ENCODE results near the gene MTTP.

DNA sequence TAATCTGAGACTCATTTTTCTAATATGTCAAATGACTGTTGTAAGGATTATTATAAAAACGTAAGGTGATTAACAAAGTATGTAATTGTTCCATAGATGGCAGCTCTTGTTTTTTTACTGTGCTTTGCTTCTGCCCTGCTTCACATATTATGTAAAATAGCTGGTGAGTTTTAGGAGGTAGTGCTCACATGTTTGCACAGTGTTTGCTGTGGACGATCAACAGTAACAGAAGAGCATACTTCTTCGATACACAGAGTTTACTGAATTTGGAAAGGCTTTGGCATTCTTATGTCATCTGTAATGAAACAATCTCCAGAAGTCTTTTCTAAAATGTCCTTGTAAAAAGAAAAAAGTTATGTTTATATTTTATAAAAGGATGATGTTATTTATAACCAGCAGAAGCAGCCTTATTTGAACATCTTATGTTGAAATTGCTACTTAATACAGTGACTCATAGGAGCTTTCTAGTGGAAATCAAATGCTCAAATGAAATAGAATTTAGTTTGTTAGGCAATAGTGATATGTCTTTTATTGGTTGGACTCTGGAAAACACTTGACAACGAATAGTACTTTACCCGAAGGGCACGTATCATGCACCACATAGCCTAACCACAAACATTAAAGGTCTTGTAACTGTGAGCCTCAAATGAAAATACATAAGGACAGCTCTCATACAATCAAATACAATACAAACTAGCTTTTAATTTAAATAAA, 1.9 kb upstream of the MTTP start:
- TF ChIP-seq, protein P1, sequence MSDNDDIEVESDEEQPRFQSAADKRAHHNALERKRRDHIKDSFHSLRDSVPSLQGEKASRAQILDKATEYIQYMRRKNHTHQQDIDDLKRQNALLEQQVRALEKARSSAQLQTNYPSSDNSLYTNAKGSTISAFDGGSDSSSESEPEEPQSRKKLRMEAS (IDR thresholded peaks at IDR 0.05; ENCODE audit: low read depth, low read length): no peak
- TF ChIP-seq, protein P2, sequence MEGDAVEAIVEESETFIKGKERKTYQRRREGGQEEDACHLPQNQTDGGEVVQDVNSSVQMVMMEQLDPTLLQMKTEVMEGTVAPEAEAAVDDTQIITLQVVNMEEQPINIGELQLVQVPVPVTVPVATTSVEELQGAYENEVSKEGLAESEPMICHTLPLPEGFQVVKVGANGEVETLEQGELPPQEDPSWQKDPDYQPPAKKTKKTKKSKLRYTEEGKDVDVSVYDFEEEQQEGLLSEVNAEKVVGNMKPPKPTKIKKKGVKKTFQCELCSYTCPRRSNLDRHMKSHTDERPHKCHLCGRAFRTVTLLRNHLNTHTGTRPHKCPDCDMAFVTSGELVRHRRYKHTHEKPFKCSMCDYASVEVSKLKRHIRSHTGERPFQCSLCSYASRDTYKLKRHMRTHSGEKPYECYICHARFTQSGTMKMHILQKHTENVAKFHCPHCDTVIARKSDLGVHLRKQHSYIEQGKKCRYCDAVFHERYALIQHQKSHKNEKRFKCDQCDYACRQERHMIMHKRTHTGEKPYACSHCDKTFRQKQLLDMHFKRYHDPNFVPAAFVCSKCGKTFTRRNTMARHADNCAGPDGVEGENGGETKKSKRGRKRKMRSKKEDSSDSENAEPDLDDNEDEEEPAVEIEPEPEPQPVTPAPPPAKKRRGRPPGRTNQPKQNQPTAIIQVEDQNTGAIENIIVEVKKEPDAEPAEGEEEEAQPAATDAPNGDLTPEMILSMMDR (IDR thresholded peaks at IDR 0.05; ENCODE audit: low read depth, low read length): no peak
- TF ChIP-seq MYC (IDR thresholded peaks at IDR 0.05; ENCODE audit: low read depth, low read length): no peak
- TF ChIP-seq POLR2A (IDR thresholded peaks at IDR 0.05; ENCODE audit: extremely low read depth, insufficient read length): no peak
